Subcutaneous abdominal adipose tissue (tissue), 5 donors: ENCODE data around the gene KRTAP6-2.

ENCODE experiments used
- H3K27ac ChIP-seq: one replicate; pipeline ENCODE4 v1.7.0; 2013; ENCODE audit warnings: low read depth, mild to moderate bottlenecking, inconsistent platforms, low read length, moderate library complexity
- H3K27me3 ChIP-seq, 5 donors: one replicate each; pipeline ENCODE4 v1.7.0; 2013; ENCODE audit warnings: low read length in 5 of 5, inconsistent platforms in 1 of 5; ENCODE audit not compliant: control insufficient read depth in 5 of 5, insufficient read depth in 4 of 5
- H3K36me3 ChIP-seq, 5 donors: one replicate each; pipeline ENCODE4 v1.7.0; 2013; ENCODE audit warnings: low read length in 5 of 5; ENCODE audit not compliant: control insufficient read depth in 5 of 5, insufficient read depth in 5 of 5
- H3K4me1 ChIP-seq, 5 donors: one replicate each; pipeline ENCODE4 v1.7.0; 2013; ENCODE audit warnings: low read length in 5 of 5, mild to moderate bottlenecking in 3 of 5, moderate library complexity in 1 of 5; ENCODE audit not compliant: control insufficient read depth in 5 of 5, insufficient read depth in 5 of 5
- H3K4me3 ChIP-seq, 5 donors: one replicate each; pipeline ENCODE4 v1.7.0; 2013; ENCODE audit warnings: low read length in 5 of 5, low read depth in 1 of 5
- H3K9ac ChIP-seq, 5 donors: one replicate each; pipeline ENCODE4 v1.7.0; 2013; ENCODE audit warnings: low read length in 5 of 5, mild to moderate bottlenecking in 4 of 5, moderate library complexity in 3 of 5
- H3K9me3 ChIP-seq, 5 donors: one replicate each; pipeline ENCODE4 v1.7.0; 2013; ENCODE audit warnings: low read length in 5 of 5; ENCODE audit not compliant: control insufficient read depth in 5 of 5
- donor health status: healthy.
- donor health status: healthy.
- donor health status: healthy.
- donor health status: healthy.
- donor health status: healthy.

KRTAP6-2 gene

GRCh38 chr21:30620080-30620479 lies 21.4 kb upstream of the KRTAP6-2 start:
- H3K4me1 ChIP-seq: no peaks in the 10 kb centered on the region
- H3K9me3 ChIP-seq: peaks cover 0 to 2% (median 0%) of the 10 kb centered on the region in 5 donors
- H3K27ac ChIP-seq: no peak overlapping the region
- no peak overlapping the region for H3K9ac ChIP-seq
- no peaks in the 10 kb centered on the region for H3K27me3 ChIP-seq
- no peak overlapping the region for H3K4me3 ChIP-seq
- no peaks in the 10 kb centered on the region for H3K36me3 ChIP-seq

GRCh38 chr21:30616125-30616524 lies 17.4 kb upstream of the KRTAP6-2 start, which contains the start of gene KRTAP20-1:
Gene KRTAP20-1 (plus strand): TSS chr21:30616425. CDS start chr21:30616455, 30 bp downstream.
- Histone ChIP-seq H3K9me3 (peaks cover 0 to under 1% (median 0%) of the 10 kb centered on the region in 5 donors), H3K4me1 (no peaks in the 10 kb centered on the region), H3K27ac (no peak within 1 kb of the TSS), H3K27me3 (no peaks in the 10 kb centered on the region), H3K36me3 (no peaks in the 10 kb centered on the region), H3K4me3 (no peak within 1 kb of the TSS), H3K9ac (no peak within 1 kb of the TSS)

- no peak overlapping the region for H3K9ac ChIP-seq
- H3K36me3 ChIP-seq: no peaks in the 10 kb centered on the region
- H3K4me1 ChIP-seq: no peaks in the 10 kb centered on the region
- peaks cover 0 to 3% (median 0%) of the 10 kb centered on the region in 5 donors for H3K9me3 ChIP-seq
- H3K27ac ChIP-seq: no peak overlapping the region
- H3K27me3 ChIP-seq: no peaks in the 10 kb centered on the region
- H3K4me3 ChIP-seq: no peak overlapping the region
Measured at GRCh38 chr21:30615199-30615598, 16.5 kb upstream of the KRTAP6-2 start.

GRCh38 chr21:30613836-30614235 lies 15.1 kb upstream of the KRTAP6-2 start, which contains the start of gene KRTAP6-1:
Gene KRTAP6-1 (minus strand): TSS chr21:30613930. CDS start chr21:30613904, 26 bp downstream.
- H3K27me3 ChIP-seq: no peaks in the 10 kb centered on the region
- no peaks in the 10 kb centered on the region for H3K36me3 ChIP-seq
- H3K4me3 ChIP-seq: no peak within 1 kb of the TSS
- H3K9me3 ChIP-seq: peaks cover 0 to 3% (median 0%) of the 10 kb centered on the region in 5 donors
- no peak within 1 kb of the TSS for H3K9ac ChIP-seq
- no peaks in the 10 kb centered on the region for H3K4me1 ChIP-seq
- no peak within 1 kb of the TSS for H3K27ac ChIP-seq

GRCh38 chr21:30612132-30612531 lies 13.4 kb upstream of the KRTAP6-2 start:
- Histone ChIP-seq H3K9ac (no peak overlapping the region), H3K4me1 (no peaks in the 10 kb centered on the region), H3K36me3 (no peaks in the 10 kb centered on the region), H3K27me3 (no peaks in the 10 kb centered on the region), H3K27ac (no peak overlapping the region), H3K9me3 (peaks cover 0 to 3% (median 0%) of the 10 kb centered on the region in 5 donors), H3K4me3 (no peak overlapping the region)

- peaks cover 0 to 3% (median 0%) of the 10 kb centered on the region in 5 donors for H3K9me3 ChIP-seq
- no peaks in the 10 kb centered on the region for H3K4me1 ChIP-seq
- no peak overlapping the region for H3K27ac ChIP-seq
- H3K4me3 ChIP-seq: no peak overlapping the region
- H3K36me3 ChIP-seq: no peaks in the 10 kb centered on the region
- no peak overlapping the region for H3K9ac ChIP-seq
- H3K27me3 ChIP-seq: no peaks in the 10 kb centered on the region
Measured at GRCh38 chr21:30605968-30606367, 7.3 kb upstream of the KRTAP6-2 start.

- no peaks in the 10 kb centered on the region for H3K36me3 ChIP-seq
- peaks cover 0 to 3% (median 0%) of the 10 kb centered on the region in 5 donors for H3K9me3 ChIP-seq
- H3K4me1 ChIP-seq: no peaks in the 10 kb centered on the region
- no peaks in the 10 kb centered on the region for H3K27me3 ChIP-seq
- no peak within 1 kb of the TSS for H3K9ac ChIP-seq
- H3K27ac ChIP-seq: no peak within 1 kb of the TSS
- H3K4me3 ChIP-seq: no peak within 1 kb of the TSS
Measured at GRCh38 chr21:30600787-30601186, 2.1 kb upstream of the KRTAP6-2 start, which contains the start of gene KRTAP22-1. Gene KRTAP22-1 (plus strand): TSS chr21:30601087.

- Histone ChIP-seq H3K4me1 (no peaks in the 10 kb centered on the region), H3K4me3 (no peak within 1 kb of the TSS), H3K9me3 (no peaks in the 10 kb centered on the region), H3K36me3 (no peaks in the 10 kb centered on the region), H3K27me3 (no peaks in the 10 kb centered on the region), H3K9ac (no peak within 1 kb of the TSS), H3K27ac (no peak within 1 kb of the TSS)
Measured at GRCh38 chr21:30592140-30592539, 6.6 kb downstream of the KRTAP6-2 start, which contains the start of gene KRTAP6-3. Gene KRTAP6-3 (plus strand): TSS chr21:30592440. CDS start chr21:30592446, 6 bp downstream.

GRCh38 chr21:30590297-30590696 lies 8.4 kb downstream of the KRTAP6-2 start, which contains the start of gene KRTAP22-2:
Gene KRTAP22-2 (minus strand): TSS chr21:30590397.
- Histone ChIP-seq H3K9ac (no peak within 1 kb of the TSS), H3K4me3 (no peak within 1 kb of the TSS), H3K9me3 (peaks cover 0 to 2% (median 0%) of the 10 kb centered on the region in 5 donors), H3K36me3 (no peaks in the 10 kb centered on the region), H3K27ac (no peak within 1 kb of the TSS), H3K27me3 (no peaks in the 10 kb centered on the region), H3K4me1 (no peaks in the 10 kb centered on the region)

GRCh38 chr21:30582870-30583269 lies 15.8 kb downstream of the KRTAP6-2 start:
- Histone ChIP-seq H3K9ac (no peak overlapping the region), H3K27me3 (no peaks in the 10 kb centered on the region), H3K4me1 (no peaks in the 10 kb centered on the region), H3K9me3 (peaks cover 0 to 4% (median 0%) of the 10 kb centered on the region in 5 donors), H3K4me3 (no peak overlapping the region), H3K36me3 (no peaks in the 10 kb centered on the region), H3K27ac (no peak overlapping the region)
